Measurements from ENCODE around the gene HOXC13.

The HOXC13 gene

GRCh38 chr12:53982648-53983567, 44.3 kb downstream of the HOXC13 start:
- no peak for DNase-seq

- DNase-seq: no peak
These were observed 44.9 kb downstream of the HOXC13 start for GRCh38 chr12:53983568-53983949.

DNA sequence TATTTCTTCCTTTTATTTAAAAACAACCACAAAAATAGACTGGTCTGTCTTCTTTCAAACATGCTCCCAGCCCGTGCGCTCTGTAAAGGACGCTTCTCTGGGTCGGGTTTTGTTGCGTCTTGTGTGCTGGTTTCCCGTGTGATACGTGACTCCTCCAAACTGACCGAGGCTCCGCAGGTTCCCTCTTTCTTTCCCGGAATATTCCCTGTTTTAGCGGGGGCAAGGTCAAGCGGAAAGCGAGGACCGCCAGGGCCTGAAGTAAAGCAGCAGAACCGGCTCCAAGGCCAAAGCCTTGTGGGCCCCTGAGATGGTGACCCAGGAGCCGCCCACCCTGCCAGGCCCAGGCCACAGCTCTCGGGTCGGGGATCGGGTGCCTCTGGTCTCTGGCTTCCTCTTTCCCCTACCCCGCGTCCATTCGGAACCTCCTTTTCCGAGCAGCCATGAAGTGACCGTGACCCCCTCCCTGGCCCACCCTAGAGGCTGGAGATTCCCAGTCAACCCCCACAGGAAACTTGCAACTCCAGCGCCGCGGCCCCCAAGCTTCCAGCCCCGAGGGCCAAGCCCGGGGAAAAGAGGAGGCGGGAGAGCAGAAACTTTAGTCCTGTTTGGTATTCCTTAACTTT, 45.4 kb downstream of the HOXC13 start:
- no peak for DNase-seq

- peak; percentile 91 for DNase-seq
These were observed 46.5 kb downstream of the HOXC13 start, which contains the start of gene HOXC10 for GRCh38 chr12:53984901-53985691. Gene HOXC10, plus strand, starts transcription at chr12:53985146. Its CDS starts 114 bp downstream, at chr12:53985260.

- DNase-seq: no peak
These were observed 47.0 kb downstream of the HOXC13 start for GRCh38 chr12:53985692-53985993.

DNA sequence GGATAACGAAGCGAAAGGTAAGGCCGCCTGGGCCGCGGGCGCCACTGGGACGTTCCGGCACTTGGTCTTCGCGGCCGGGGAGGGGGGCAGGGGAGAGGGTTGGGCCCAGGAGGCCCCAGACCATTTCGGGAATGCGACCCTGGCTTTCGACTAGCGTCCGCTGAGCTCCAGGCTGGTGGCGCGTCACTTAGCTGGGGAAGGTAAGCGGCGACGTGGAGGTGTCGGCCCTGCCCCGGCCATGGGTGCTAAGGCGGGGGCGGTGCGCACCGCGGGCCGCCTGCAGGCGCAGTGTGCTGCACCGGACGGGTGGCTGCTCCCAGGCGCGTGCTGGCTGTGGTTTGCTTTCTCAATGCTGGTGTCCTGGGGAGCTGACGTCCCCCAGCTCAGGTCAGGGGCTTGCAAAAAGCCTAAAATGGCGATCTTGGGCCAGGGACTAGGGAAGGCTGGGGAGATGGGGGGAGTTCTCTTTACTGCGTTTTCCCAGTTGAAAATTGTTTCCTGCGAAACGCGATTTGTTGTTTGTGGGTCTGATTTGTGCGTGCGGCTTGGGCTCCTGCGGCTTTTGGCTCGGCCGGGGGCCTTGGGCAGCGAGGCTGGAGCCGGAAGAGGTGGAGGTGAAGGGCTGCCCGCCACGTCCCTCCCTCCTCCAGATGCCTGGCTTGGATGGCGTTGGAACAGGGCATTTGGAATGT, 47.5 kb downstream of the HOXC13 start:
- no peak for DNase-seq

DNA sequence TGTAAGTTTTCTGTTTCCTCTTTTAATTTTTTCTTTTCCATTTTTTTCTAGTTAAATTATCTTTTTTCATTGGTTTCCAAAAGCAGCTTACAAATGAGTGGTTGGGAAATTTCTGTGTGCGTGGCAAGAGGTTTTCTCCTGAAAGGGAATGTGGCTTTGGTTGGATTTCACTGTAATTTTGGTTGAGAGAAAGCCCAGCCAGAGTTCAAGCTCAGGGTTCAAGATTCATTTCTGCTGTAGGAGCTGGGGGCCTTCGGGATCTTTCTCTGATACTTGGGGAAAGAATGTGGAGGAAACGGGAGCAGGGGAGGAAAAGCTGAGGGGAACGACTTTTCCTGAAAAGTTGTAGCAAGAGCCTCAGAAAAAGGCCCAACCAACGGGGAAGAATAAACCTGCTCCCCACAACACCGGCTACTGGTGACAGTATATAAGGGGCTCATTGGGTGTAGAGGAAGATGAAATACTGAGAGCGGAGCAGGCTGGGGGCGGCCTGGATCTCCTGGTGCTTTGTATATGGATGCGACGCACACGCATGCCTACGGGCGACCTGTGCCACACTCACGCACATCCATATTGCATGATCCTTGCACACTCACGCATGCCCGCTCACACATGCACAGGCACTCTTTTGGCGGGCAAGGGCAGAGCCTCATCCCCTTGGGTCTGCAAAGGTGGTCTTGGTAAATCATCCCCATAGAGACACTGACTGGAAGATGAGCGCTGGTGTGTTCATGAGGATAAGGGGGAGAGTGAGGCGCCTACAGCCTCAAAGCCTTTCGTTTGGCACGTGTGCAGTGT, 48.3 kb downstream of the HOXC13 start:
- DNase-seq: no peak

- no peak for DNase-seq
These were observed 49.2 kb downstream of the HOXC13 start for GRCh38 chr12:53987787-53988230.

DNA sequence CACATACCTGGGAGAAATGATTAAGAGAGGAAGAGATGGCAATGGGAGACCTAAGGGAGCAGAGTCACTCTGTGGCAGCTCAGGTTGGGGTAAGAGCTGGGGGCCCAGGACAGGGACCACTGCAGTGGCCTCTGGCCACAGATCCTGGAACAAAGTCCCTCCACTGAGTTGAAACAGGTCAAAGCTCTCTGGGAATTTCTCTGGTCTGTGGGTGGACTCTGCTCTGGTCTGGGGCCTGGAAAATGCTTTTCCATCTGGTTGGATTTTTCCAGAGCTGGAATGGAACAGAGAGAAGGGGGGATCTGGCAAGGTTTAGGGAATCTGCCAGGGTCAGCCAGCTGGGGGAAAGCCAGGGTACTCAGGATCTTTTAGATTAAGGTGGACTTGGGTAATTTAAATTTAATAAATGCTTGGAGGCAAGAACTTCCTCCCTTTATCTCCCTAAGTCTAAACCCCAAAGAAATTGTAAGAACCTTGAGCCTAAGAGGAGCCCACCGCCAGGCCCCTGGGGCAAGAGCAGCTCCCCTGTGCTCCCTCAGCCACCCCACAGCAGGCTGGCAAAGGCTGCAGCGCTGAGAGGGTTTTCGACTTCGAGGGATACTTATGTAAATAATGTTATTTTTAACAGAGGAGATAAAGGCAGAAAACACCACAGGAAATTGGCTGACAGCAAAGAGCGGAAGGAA, 50.1 kb downstream of the HOXC13 start:
- no peak for DNase-seq

GRCh38 chr12:53989227-53990113, 50.8 kb downstream of the HOXC13 start:
- peak; percentile 76 for DNase-seq

DNA sequence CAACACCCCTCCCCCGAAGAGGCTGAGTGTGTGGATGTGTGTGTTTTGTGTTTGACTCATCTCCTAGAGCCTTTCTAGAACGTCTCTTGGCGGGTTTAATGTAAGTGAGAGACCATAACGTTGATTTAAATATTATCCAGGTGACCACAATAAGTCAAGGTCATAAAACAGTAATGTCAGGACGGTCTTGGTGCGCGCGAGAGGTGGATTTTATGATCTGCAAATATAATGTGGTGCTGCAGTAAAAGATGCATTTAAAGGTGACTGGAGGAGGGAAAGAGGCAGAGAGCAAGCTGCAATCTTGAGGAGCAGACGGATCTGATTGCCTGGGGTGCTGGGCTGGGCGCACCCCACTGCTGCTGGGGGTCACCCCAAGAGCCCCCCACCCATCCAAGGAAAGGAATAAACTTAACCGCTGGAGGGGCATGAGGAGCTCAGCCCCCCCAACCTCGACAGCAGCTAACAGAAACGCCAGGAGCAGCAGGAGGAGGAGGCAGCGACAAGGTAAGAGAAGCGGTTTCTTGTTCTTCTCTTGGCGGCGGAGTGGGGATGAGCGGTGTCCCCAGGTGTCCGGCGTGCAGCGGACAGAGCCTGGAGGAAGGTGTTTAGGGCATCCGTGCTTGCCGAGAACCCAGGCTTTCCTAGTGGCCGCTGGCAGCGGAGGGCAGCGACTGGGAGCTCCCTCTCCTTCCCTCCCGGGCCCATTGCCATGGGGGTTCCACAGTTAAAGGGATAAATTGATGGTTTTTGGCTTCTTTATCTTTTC, 51.9 kb downstream of the HOXC13 start:
- no peak for DNase-seq

GRCh38 chr12:53991077-53991460, 52.4 kb downstream of the HOXC13 start:
- no peak for DNase-seq

DNA sequence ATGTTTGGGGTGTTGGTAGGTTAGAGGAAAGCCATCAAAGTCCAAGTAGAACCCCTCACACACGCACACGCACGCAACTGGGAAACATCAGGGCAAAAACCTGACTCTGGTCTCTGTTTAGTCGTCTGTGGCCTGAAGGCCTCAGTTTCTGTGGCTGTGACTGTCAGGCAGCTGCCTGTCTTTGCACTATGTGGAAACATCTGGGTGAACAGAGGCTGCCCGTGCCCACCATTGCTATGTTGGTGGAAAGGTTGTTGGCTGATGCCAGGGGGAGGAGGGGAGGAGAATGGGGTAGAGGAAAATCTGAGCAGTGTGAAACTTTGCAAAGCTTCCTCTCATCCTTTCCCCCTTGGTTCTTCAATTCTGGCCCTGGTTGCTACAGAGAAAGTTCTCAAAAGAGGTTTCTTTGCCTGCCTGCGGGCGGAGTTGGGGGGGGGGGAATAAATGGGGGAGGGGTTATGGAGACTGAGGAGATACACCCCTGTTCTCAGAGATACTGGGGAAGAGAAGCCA, 53.8 kb downstream of the HOXC13 start:
- no peak for DNase-seq

GRCh38 chr12:53993162-53994008, 54.8 kb downstream of the HOXC13 start:
- DNase-seq: no peak

- no peak for DNase-seq
These were observed 55.3 kb downstream of the HOXC13 start for GRCh38 chr12:53994009-53994263.

DNA sequence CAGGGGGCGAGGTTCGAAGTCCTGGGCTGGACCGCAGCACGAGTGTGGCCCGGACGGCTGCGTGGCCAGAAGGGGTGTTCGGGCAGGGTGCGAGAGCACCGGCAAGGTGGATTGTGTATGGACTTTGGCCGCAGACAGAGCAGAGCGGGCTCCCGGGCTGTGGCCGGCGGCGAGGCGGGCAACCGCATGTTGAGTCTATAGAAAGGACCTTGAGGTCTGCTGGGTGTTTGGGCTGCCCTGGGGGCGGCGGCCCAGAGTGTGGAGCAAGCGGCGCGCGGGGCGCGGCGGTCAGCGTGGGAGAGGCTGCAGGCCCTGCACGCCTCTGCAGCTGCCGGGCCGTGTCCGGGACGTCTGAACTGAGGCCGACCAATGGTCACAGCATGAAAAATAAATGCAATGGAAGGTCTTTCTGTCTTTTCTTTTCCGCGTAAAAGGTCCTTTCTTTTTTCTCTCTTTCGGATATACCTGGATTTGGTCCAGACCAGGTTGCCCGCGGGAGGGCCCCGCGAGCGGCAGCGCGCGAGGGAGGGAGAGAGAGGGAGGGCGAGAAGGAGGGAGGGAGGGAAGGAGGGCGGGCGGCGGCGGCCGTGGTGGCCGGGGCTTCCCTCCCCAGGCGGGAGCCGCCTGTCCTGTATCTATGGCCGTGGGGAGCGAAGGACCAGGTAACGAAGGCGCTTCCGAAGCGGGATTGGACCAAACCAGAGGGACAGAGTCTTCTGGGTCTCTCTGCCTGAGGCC, 55.8 kb downstream of the HOXC13 start:
- no peak for DNase-seq

DNA sequence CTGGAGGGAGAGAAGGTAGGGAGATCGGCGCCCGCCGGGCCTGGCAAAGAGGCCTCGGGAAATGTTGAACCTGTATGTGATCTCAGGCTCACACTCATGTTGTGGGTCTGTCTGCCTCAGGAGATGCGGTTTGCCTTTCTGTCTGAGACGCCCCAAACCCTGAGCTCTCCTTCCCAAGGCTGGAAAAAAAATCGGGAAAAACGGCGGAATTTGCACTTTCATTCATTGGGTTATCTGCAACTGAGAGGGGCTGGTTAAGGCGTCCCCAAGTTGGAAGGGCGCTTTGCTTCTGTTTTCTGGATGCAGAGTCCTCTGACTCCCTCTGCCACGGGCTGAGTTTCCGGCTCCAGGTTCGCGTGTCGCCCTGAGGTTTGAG, 56.4 kb downstream of the HOXC13 start:
- no peak for DNase-seq

Measured in hematopoietic multipotent progenitor cell treated with erythropoietin and hydrocortisone succinate and interleukin-3 and kit ligand, for 4 days (in vitro differentiated cells).